NB4 (cell line): Measurements from ENCODE around the gene ADIRF.

Experiments
- MYC ChIP-seq: IDR thresholded peaks from 2 replicates; pipeline ENCODE4 v1.6.1; 2011; ENCODE audit warnings: low read depth, low read length
- POLR2A ChIP-seq: IDR thresholded peaks from 2 replicates; pipeline ENCODE4 v1.6.1; 2011; ENCODE audit warnings: mild to moderate bottlenecking; ENCODE audit not compliant: insufficient read length; ENCODE audit errors: extremely low read depth
- TF ChIP-seq, protein P1 (sequence below): IDR thresholded peaks from one replicate; pipeline ENCODE4 v1.5.1; 2012; ENCODE audit warnings: low read depth, low read length
- TF ChIP-seq, protein P2 (sequence below): IDR thresholded peaks from 2 replicates; pipeline ENCODE4 v1.6.1; 2011; ENCODE audit warnings: low read depth, low read length

DNA sequence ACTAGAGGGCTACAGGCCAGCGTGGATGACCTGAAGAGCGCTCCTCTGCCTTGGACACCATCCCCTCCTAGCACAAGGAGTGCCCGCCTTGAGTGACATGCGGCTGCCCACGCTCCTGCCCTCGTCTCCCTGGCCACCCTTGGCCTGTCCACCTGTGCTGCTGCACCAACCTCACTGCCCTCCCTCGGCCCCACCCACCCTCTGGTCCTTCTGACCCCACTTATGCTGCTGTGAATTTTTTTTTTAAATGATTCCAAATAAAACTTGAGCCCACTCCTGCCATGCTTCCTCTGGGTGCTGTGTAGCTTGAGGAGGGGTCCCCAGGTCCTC, 5.3 kb upstream of the ADIRF start:
- no peak for TF ChIP-seq POLR2A
- TF ChIP-seq, protein P1, sequence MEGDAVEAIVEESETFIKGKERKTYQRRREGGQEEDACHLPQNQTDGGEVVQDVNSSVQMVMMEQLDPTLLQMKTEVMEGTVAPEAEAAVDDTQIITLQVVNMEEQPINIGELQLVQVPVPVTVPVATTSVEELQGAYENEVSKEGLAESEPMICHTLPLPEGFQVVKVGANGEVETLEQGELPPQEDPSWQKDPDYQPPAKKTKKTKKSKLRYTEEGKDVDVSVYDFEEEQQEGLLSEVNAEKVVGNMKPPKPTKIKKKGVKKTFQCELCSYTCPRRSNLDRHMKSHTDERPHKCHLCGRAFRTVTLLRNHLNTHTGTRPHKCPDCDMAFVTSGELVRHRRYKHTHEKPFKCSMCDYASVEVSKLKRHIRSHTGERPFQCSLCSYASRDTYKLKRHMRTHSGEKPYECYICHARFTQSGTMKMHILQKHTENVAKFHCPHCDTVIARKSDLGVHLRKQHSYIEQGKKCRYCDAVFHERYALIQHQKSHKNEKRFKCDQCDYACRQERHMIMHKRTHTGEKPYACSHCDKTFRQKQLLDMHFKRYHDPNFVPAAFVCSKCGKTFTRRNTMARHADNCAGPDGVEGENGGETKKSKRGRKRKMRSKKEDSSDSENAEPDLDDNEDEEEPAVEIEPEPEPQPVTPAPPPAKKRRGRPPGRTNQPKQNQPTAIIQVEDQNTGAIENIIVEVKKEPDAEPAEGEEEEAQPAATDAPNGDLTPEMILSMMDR: no peak
- TF ChIP-seq MYC: no peak
- TF ChIP-seq, protein P2, sequence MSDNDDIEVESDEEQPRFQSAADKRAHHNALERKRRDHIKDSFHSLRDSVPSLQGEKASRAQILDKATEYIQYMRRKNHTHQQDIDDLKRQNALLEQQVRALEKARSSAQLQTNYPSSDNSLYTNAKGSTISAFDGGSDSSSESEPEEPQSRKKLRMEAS: no peak
